Parathyroid adenoma (tissue), 2 donors: ENCODE measurements around the gene NUTM1.

Experiments used
- H2AFZ ChIP-seq: fragments of 300-600 bp; sonication (generic); one replicate; pipeline ENCODE4 v1.7.0; 2017; ENCODE audit warnings: antibody characterized with exemption, mild to moderate bottlenecking
- H3K27ac ChIP-seq: fragments of 300-600 bp; sonication (generic); one replicate; pipeline ENCODE4 v1.7.0; 2017
- H3K27me3 ChIP-seq: fragments of 300-600 bp; sonication (generic); one replicate; pipeline ENCODE4 v1.7.0; 2017; ENCODE audit warnings: low read length; ENCODE audit not compliant: control insufficient read depth, insufficient read depth
- H3K36me3 ChIP-seq: fragments of 300-600 bp; sonication (generic); one replicate; pipeline ENCODE4 v1.7.0; 2017; ENCODE audit warnings: low read length; ENCODE audit not compliant: control insufficient read depth, insufficient read depth
- H3K4me1 ChIP-seq: fragments of 300-600 bp; sonication (generic); one replicate; pipeline ENCODE4 v1.7.0; 2017; ENCODE audit warnings: control low read depth
- H3K4me2 ChIP-seq: fragments of 300-600 bp; sonication (generic); one replicate; pipeline ENCODE4 v1.7.0; 2017; ENCODE audit warnings: low read length
- H3K4me3 ChIP-seq: fragments of 300-600 bp; sonication (generic); one replicate; pipeline ENCODE4 v1.7.0; 2017; ENCODE audit warnings: low read depth, low read length
- H3K79me2 ChIP-seq: fragments of 300-600 bp; sonication (generic); one replicate; pipeline ENCODE4 v1.7.0; 2017; ENCODE audit warnings: control low read depth
- H3K9ac ChIP-seq: fragments of 300-600 bp; sonication (generic); one replicate; pipeline ENCODE4 v1.7.0; 2017; ENCODE audit warnings: mild to moderate bottlenecking
- H3K9me3 ChIP-seq: fragments of 300-600 bp; sonication (generic); one replicate; pipeline ENCODE4 v1.7.0; 2017; ENCODE audit warnings: low read length; ENCODE audit not compliant: control insufficient read depth
- CTCF ChIP-seq: fragments of 300-600 bp; sonication (generic); IDR thresholded peaks from one replicate; pipeline ENCODE4 v1.7.0; 2017; ENCODE audit warnings: antibody characterized with exemption, mild to moderate bottlenecking
- donor health status: primary hyperparathyroidism.

The NUTM1 gene

GRCh38 chr15:34324933-34325332, 18.2 kb upstream of the NUTM1 start:
- H3K9me3 ChIP-seq, result no peaks in the 10 kb centered on the region
- H2AFZ ChIP-seq, result no peak overlapping the region
- H3K79me2 ChIP-seq, result no peaks in the 10 kb centered on the region
- H3K36me3 ChIP-seq, result no peaks in the 10 kb centered on the region
- TF ChIP-seq CTCF, result no peak
- no peaks in the 10 kb centered on the region for H3K27me3 ChIP-seq
- no peaks in the 10 kb centered on the region for H3K4me1 ChIP-seq
- no peak overlapping the region for H3K4me2 ChIP-seq
- H3K4me3 ChIP-seq, result no peak overlapping the region
- H3K9ac ChIP-seq, result no peak overlapping the region
- no peak overlapping the region for H3K27ac ChIP-seq

GRCh38 chr15:34325368-34325767, 17.7 kb upstream of the NUTM1 start:
- Histone ChIP-seq H2AFZ (no peak overlapping the region), H3K9me3 (no peaks in the 10 kb centered on the region), H3K4me1 (no peaks in the 10 kb centered on the region), H3K36me3 (no peaks in the 10 kb centered on the region), H3K27me3 (no peaks in the 10 kb centered on the region), H3K9ac (no peak overlapping the region), H3K4me3 (no peak overlapping the region), H3K79me2 (no peaks in the 10 kb centered on the region), H3K27ac (no peak overlapping the region), H3K4me2 (no peak overlapping the region)
- no peak for TF ChIP-seq CTCF

- no peak overlapping the region for H3K27ac ChIP-seq
- no peak overlapping the region for H3K4me3 ChIP-seq
- no peak overlapping the region for H3K4me2 ChIP-seq
- H3K79me2 ChIP-seq, result no peaks in the 10 kb centered on the region
- H3K27me3 ChIP-seq, result no peaks in the 10 kb centered on the region
- H2AFZ ChIP-seq, result no peak overlapping the region
- no peaks in the 10 kb centered on the region for H3K4me1 ChIP-seq
- H3K9ac ChIP-seq, result no peak overlapping the region
- H3K36me3 ChIP-seq, result no peaks in the 10 kb centered on the region
- no peak for TF ChIP-seq CTCF
- no peaks in the 10 kb centered on the region for H3K9me3 ChIP-seq
These were observed 15.2 kb upstream of the NUTM1 start for GRCh38 chr15:34327906-34328305.

- Histone ChIP-seq H3K36me3 (no peaks in the 10 kb centered on the region), H3K27ac (no peak overlapping the region), H3K79me2 (no peaks in the 10 kb centered on the region), H3K9me3 (no peaks in the 10 kb centered on the region), H3K9ac (no peak overlapping the region), H3K27me3 (no peaks in the 10 kb centered on the region), H3K4me1 (no peaks in the 10 kb centered on the region), H3K4me2 (no peak overlapping the region), H3K4me3 (no peak overlapping the region), H2AFZ (no peak overlapping the region)
- TF ChIP-seq CTCF, result no peak
These were observed 14.1 kb upstream of the NUTM1 start for GRCh38 chr15:34329006-34329405.

GRCh38 chr15:34330279-34330678, 12.8 kb upstream of the NUTM1 start:
- Histone ChIP-seq H3K4me2 (no peak overlapping the region), H3K27me3 (no peaks in the 10 kb centered on the region), H3K79me2 (no peaks in the 10 kb centered on the region), H3K9me3 (no peaks in the 10 kb centered on the region), H3K36me3 (no peaks in the 10 kb centered on the region), H3K4me1 (no peaks in the 10 kb centered on the region), H3K4me3 (no peak overlapping the region), H2AFZ (no peak overlapping the region), H3K27ac (no peak overlapping the region), H3K9ac (no peak overlapping the region)
- TF ChIP-seq CTCF, result no peak
